Uterus (tissue), 4 donors: Measurements from ENCODE around the gene NEK10. TPM values are rescaled to one million over a fixed set of nuclear protein-coding genes. Genes with fewer than 3 reads are reported as not detected.

Experiments used
- DNase-seq, 2 donors: peaks; one replicate each; pipeline ENCODE4 v3.0.0-alpha.2; 2019 to 2020
- H3K27ac ChIP-seq, 2 donors: fragments of 200-600 bp; sonication (generic); 1 replicate in 1 of 2; 2 replicates in 1 of 2; pipeline ENCODE4 v1.5.1; 2016 to 2018
- H3K27me3 ChIP-seq, 2 donors: fragments of 200-600 bp; sonication (generic); one replicate each; pipeline ENCODE4 v1.5.1; 2018 to 2019; ENCODE audit warnings: control low read depth in 1 of 2
- H3K36me3 ChIP-seq, 2 donors: fragments of 200-600 bp; sonication (generic); one replicate each; pipeline ENCODE4 v1.5.1; 2019; ENCODE audit warnings: control low read depth in 1 of 2
- H3K4me1 ChIP-seq, 2 donors: fragments of 200-600 bp; sonication (generic); one replicate each; pipeline ENCODE4 v1.5.1; 2018 to 2019; ENCODE audit warnings: control low read depth in 1 of 2
- H3K4me3 ChIP-seq, 2 donors: fragments of 200-600 bp; sonication (generic); 1 replicate in 1 of 2; 2 replicates in 1 of 2; pipeline ENCODE4 v1.5.1; 2018 to 2019; ENCODE audit warnings: mild to moderate bottlenecking in 1 of 2
- H3K9me3 ChIP-seq, 2 donors: fragments of 200-600 bp; sonication (generic); one replicate each; pipeline ENCODE4 v1.5.1; 2019; ENCODE audit warnings: control low read depth in 1 of 2
- CTCF ChIP-seq, 4 experiments: fragments of 200-600 bp in 2 of 4; fragments of 450-650 bp in 2 of 4; sonication (generic) in 2 of 4; IDR thresholded peaks; one replicate each; pipeline ENCODE4 v1.5.1; 2016 to 2019; ENCODE audit warnings: antibody characterized with exemption in 4 of 4, mild to moderate bottlenecking in 2 of 4, moderate library complexity in 1 of 4
- POLR2A ChIP-seq, 2 donors: fragments of 450-650 bp; IDR thresholded peaks; one replicate each; pipeline ENCODE4 v1.6.1; 2016; ENCODE audit warnings: antibody characterized with exemption in 2 of 2, mild to moderate bottlenecking in 1 of 2, moderate library complexity in 1 of 2
- intact Hi-C: fragments of 100-400 bp; cut with DNase I; formaldehyde crosslinking; loops from one replicate; pipeline ENCODE4 v1.15.1; 2023; ENCODE audit warnings: low total_unique reads
- total RNA-seq, 4 donors: library from RNA; depleted of rRNA in 3 of 4; stranded (reverse); fragments of >200 nt in 3 of 4; gene quantifications; one replicate each; pipeline versions ENCODE4 v1.1.0 to v1.2.4, GENCODE V29; 2014 to 2023
- donor health status: DM: yes; HTN: yes; CAD: no.

NEK10 gene
- total RNA-seq, 4 donors from 2014 or later, result under 0.01 to 8.3 (median 0.83) TPM

GRCh38 chr3:27239951-27240350, 129.2 kb downstream of the NEK10 start:
- no peak for DNase-seq
- H3K4me3 ChIP-seq, result no peak overlapping the region
- no peaks in the 10 kb centered on the region for H3K27me3 ChIP-seq
- no peak for TF ChIP-seq POLR2A (IDR thresholded peaks at IDR 0.05)
- TF ChIP-seq CTCF (IDR thresholded peaks at IDR 0.05), result no peak
- H3K4me1 ChIP-seq, result no peaks in the 10 kb centered on the region
- intact Hi-C loops, result no loop called here
- peaks cover 0 to 4% of the 10 kb centered on the region in 2 donors for H3K9me3 ChIP-seq
- H3K36me3 ChIP-seq, result no peaks in the 10 kb centered on the region
- no peak overlapping the region for H3K27ac ChIP-seq

GRCh38 chr3:27228805-27229204, 140.4 kb downstream of the NEK10 start:
- intact Hi-C loops, result no loop called here
- Histone ChIP-seq H3K4me3 (no peak overlapping the region), H3K9me3 (no peaks in the 10 kb centered on the region), H3K27ac (no peak overlapping the region), H3K27me3 (no peaks in the 10 kb centered on the region), H3K4me1 (no peaks in the 10 kb centered on the region), H3K36me3 (no peaks in the 10 kb centered on the region)
- DNase-seq, result no peak
- TF ChIP-seq POLR2A (IDR thresholded peaks at IDR 0.05), result no peak

GRCh38 chr3:27224197-27224596, 145.0 kb downstream of the NEK10 start:
- H3K36me3 ChIP-seq, result no peaks in the 10 kb centered on the region
- H3K4me1 ChIP-seq, result no peaks in the 10 kb centered on the region
- TF ChIP-seq CTCF (IDR thresholded peaks at IDR 0.05), result no peak
- TF ChIP-seq POLR2A (IDR thresholded peaks at IDR 0.05), result no peak
- H3K27me3 ChIP-seq, result no peaks in the 10 kb centered on the region
- no peak overlapping the region for H3K27ac ChIP-seq
- no peaks in the 10 kb centered on the region for H3K9me3 ChIP-seq
- intact Hi-C loops, result no loop called here
- DNase-seq, result no peak
- H3K4me3 ChIP-seq, result no peak overlapping the region

GRCh38 chr3:27221264-27221932, 147.8 kb downstream of the NEK10 start:
- Histone ChIP-seq H3K36me3 (no peaks in the 10 kb centered on the region), H3K9me3 (no peaks in the 10 kb centered on the region), H3K4me3 (no peak overlapping the region), H3K4me1 (no peaks in the 10 kb centered on the region), H3K27me3 (no peaks in the 10 kb centered on the region), H3K27ac (no peak overlapping the region)
- no peak for DNase-seq
- intact Hi-C loops, result no loop called here
- TF ChIP-seq CTCF (IDR thresholded peaks at IDR 0.05), result no peak
- no peak for TF ChIP-seq POLR2A (IDR thresholded peaks at IDR 0.05)

- no peak for DNase-seq
- intact Hi-C loops, result no loop called here
- no peaks in the 10 kb centered on the region for H3K4me1 ChIP-seq
These were observed 149.0 kb downstream of the NEK10 start for GRCh38 chr3:27220166-27220565.

More at GRCh38 chr3:27220166-27220565, 149.0 kb downstream of the NEK10 start:
- no peaks in the 10 kb centered on the region for H3K9me3 ChIP-seq
- TF ChIP-seq CTCF (IDR thresholded peaks at IDR 0.05) (no peak), POLR2A (IDR thresholded peaks at IDR 0.05) (no peak)
- H3K27me3 ChIP-seq, result no peaks in the 10 kb centered on the region
- no peaks in the 10 kb centered on the region for H3K36me3 ChIP-seq
- H3K27ac ChIP-seq, result no peak overlapping the region
- no peak overlapping the region for H3K4me3 ChIP-seq
